Measurements from ENCODE around the gene CPNE6.

GRCh38 chr14:24096545-24097181 lies 25.3 kb downstream of the CPNE6 start:
- TF ChIP-seq CTCF (IDR thresholded peaks at IDR 0.05 in 4 of 5, conservative IDR thresholded peaks at IDR 0.05 in 1 of 5) (no peak), POLR2A (IDR thresholded peaks at IDR 0.05) (no peak)
